PC-9 (cell line): Measurements from ENCODE around the gene DSTYK.

Experiments
- EZH2 ChIP-seq: fragments of 200-600 bp; sonication (generic); IDR thresholded peaks from 2 replicates; pipeline ENCODE4 v1.8.0; 2017; ENCODE audit warnings: antibody characterized with exemption, low read depth
- TF ChIP-seq, protein P1 (sequence below): fragments of 200-600 bp; sonication (generic); conservative IDR thresholded peaks from 2 replicates; pipeline ENCODE4 v1.6.1; 2017; ENCODE audit warnings: mixed run types, antibody characterized with exemption, mild to moderate bottlenecking, moderate library complexity

DNA sequence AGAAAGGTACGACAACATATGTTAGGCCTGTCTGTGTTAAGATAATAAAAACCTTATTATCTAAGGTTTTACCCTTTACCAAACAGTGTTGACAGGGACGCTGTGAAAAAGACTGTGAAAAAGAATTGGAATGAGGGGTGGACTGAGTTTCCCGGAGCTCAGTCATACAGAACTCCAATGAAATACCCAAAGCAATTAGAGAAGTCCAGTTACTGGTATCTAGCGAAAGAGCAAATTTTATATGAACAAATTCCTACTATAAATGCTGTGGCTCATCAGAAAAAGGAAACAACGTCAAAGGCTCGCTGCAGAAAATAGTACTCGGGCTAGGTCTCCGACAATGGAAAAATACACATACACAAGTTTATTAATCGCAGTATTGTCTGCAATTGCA lies 89.0 kb downstream of the DSTYK start:
- TF ChIP-seq, protein P1, sequence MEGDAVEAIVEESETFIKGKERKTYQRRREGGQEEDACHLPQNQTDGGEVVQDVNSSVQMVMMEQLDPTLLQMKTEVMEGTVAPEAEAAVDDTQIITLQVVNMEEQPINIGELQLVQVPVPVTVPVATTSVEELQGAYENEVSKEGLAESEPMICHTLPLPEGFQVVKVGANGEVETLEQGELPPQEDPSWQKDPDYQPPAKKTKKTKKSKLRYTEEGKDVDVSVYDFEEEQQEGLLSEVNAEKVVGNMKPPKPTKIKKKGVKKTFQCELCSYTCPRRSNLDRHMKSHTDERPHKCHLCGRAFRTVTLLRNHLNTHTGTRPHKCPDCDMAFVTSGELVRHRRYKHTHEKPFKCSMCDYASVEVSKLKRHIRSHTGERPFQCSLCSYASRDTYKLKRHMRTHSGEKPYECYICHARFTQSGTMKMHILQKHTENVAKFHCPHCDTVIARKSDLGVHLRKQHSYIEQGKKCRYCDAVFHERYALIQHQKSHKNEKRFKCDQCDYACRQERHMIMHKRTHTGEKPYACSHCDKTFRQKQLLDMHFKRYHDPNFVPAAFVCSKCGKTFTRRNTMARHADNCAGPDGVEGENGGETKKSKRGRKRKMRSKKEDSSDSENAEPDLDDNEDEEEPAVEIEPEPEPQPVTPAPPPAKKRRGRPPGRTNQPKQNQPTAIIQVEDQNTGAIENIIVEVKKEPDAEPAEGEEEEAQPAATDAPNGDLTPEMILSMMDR, result 0 out of 2 replicates have a peak, but pooled peaks have one; percentile 49
- TF ChIP-seq EZH2, result no peak
